CD14-positive monocyte (primary cell): ENCODE measurements around the gene THRA. TPM values are rescaled to one million over a fixed set of nuclear protein-coding genes. Genes with fewer than 3 reads are reported as not detected.

Source experiments
- DNase-seq, 3 donors: peaks; one replicate each; pipeline ENCODE4 v3.0.0-alpha.2; 2011 to 2022
- H2AFZ ChIP-seq: 2 replicates; pipeline ENCODE4 v1.6.0; 2012; ENCODE audit warnings: mild to moderate bottlenecking, low read depth, low read length, inconsistent platforms; ENCODE audit not compliant: insufficient read depth, poor library complexity, severe bottlenecking
- H3K27ac ChIP-seq, 2 donors: 1 replicate in 1 of 2; 2 replicates in 1 of 2; pipeline ENCODE4 v1.5.1; 2012 to 2013; ENCODE audit warnings: low read length in 2 of 2, control low read depth in 1 of 2, inconsistent platforms in 1 of 2, low read depth in 1 of 2, mild to moderate bottlenecking in 1 of 2
- H3K27me3 ChIP-seq, 2 donors: one replicate each; pipeline versions ENCODE4 v1.6.0 to v1.6.1; 2011 to 2013; ENCODE audit warnings: low read length in 2 of 2; ENCODE audit not compliant: control insufficient read depth in 2 of 2, insufficient read depth in 2 of 2
- H3K36me3 ChIP-seq, 2 donors: replicated peaks in 1 of 2; 1 replicate in 1 of 2; 2 replicates in 1 of 2; pipeline versions ENCODE4 v1.5.1 to v1.6.1; 2012 to 2013; ENCODE audit warnings: low read length in 2 of 2, control low read depth in 1 of 2, inconsistent platforms in 1 of 2, mild to moderate bottlenecking in 1 of 2; ENCODE audit not compliant: insufficient read depth in 2 of 2, control insufficient read depth in 1 of 2
- H3K4me1 ChIP-seq, 2 donors: 1 replicate in 1 of 2; 2 replicates in 1 of 2; pipeline versions ENCODE4 v1.5.1 to v1.6.1; 2012 to 2013; ENCODE audit warnings: low read length in 2 of 2, control low read depth in 1 of 2, inconsistent platforms in 1 of 2, mild to moderate bottlenecking in 1 of 2, moderate library complexity in 1 of 2; ENCODE audit not compliant: insufficient read depth in 2 of 2, control insufficient read depth in 1 of 2
- H3K4me2 ChIP-seq: replicated peaks from 2 replicates; pipeline ENCODE3; 2012; ENCODE audit warnings: low read length, moderate library complexity, mild to moderate bottlenecking; ENCODE audit not compliant: poor library complexity, severe bottlenecking; ENCODE audit errors: extremely low read depth
- H3K4me3 ChIP-seq, 3 experiments: fragments of 200-600 bp in 1 of 3; sonication (generic) in 1 of 3; replicated peaks in 1 of 3; 1 replicate in 2 of 3; 2 replicates in 1 of 3; pipeline ENCODE4 v1.5.1; 2011 to 2013; ENCODE audit warnings: low read length in 3 of 3, mild to moderate bottlenecking in 3 of 3, control low read depth in 2 of 3, low read depth in 2 of 3, inconsistent platforms in 1 of 3, moderate library complexity in 1 of 3
- H3K79me2 ChIP-seq: 2 replicates; pipeline ENCODE4 v1.6.0; 2012; ENCODE audit warnings: mild to moderate bottlenecking, control low read depth, inconsistent platforms, low read length, moderate library complexity; ENCODE audit not compliant: insufficient read depth
- H3K9ac ChIP-seq: 2 replicates; pipeline ENCODE4 v1.6.0; 2017; ENCODE audit warnings: low read length, mild to moderate bottlenecking; ENCODE audit not compliant: insufficient read depth, poor library complexity, severe bottlenecking
- H3K9me3 ChIP-seq, 2 donors: replicated peaks in 1 of 2; 1 replicate in 1 of 2; 2 replicates in 1 of 2; pipeline versions ENCODE4 v1.5.1 to v1.6.1; 2012 to 2013; ENCODE audit warnings: low read length in 2 of 2, control low read depth in 1 of 2; ENCODE audit not compliant: control insufficient read depth in 1 of 2, insufficient read depth in 1 of 2
- H4K20me1 ChIP-seq: 2 replicates; pipeline ENCODE4 v1.6.0; 2012; ENCODE audit warnings: mild to moderate bottlenecking, low read length, control low read depth, moderate library complexity; ENCODE audit not compliant: insufficient read depth
- H3K27ac Mint-ChIP-seq, 7 donors: one replicate each; pipeline ENCODE4 v1.8.0; 2020; ENCODE audit warnings: mild to moderate bottlenecking in 7 of 7, mixed read lengths in 7 of 7, moderate library complexity in 6 of 7, inconsistent platforms in 2 of 7
- H3K27me3 Mint-ChIP-seq, 3 donors: one replicate each; pipeline ENCODE4 v1.8.0; 2021 to 2022; ENCODE audit warnings: low read depth in 3 of 3, mild to moderate bottlenecking in 3 of 3, mixed read lengths in 3 of 3, moderate library complexity in 3 of 3, inconsistent platforms in 1 of 3
- H3K36me3 Mint-ChIP-seq, 2 donors: one replicate each; pipeline ENCODE4 v1.8.0; 2020; ENCODE audit warnings: mixed read lengths in 2 of 2, inconsistent platforms in 1 of 2, mild to moderate bottlenecking in 1 of 2
- H3K4me1 Mint-ChIP-seq: one replicate; pipeline ENCODE4 v1.8.0; 2020; ENCODE audit warnings: mild to moderate bottlenecking, mixed read lengths
- H3K4me3 Mint-ChIP-seq, 2 donors: one replicate each; pipeline ENCODE4 v1.8.0; 2020; ENCODE audit warnings: mild to moderate bottlenecking in 2 of 2, mixed read lengths in 2 of 2, moderate library complexity in 1 of 2
- H3K9me3 Mint-ChIP-seq, 7 donors: one replicate each; pipeline ENCODE4 v1.8.0; 2020 to 2022; ENCODE audit warnings: mixed read lengths in 7 of 7, mild to moderate bottlenecking in 6 of 7, moderate library complexity in 6 of 7, inconsistent platforms in 2 of 7
- WGBS: methylation state at CpG from one replicate; pipeline ENCODE4 v1.1.5; 2013; ENCODE audit warnings: missing lambda C conversion rate; ENCODE audit not compliant: insufficient coverage; 5-methylcytosine and 5-hydroxymethylcytosine counted together
- intact Hi-C, 2 donors: fragments of 100-400 bp; cut with micrococcal nuclease; formaldehyde crosslinking; loops; one replicate each; pipeline versions ENCODE4 v1.15.0 to v1.15.1; 2023
- polyA plus RNA-seq, 3 donors: library from polyadenylated mRNA; depleted of rRNA in 1 of 3; unstranded in 2 of 3; stranded (reverse) in 1 of 3; fragments of 300-500 nt in 2 of 3; fragments of >200 nt in 1 of 3; fragmentation: Illumina TruSeq in 2 of 3; gene quantifications; 1 replicate in 2 of 3; 2 replicates in 1 of 3; pipeline ENCODE4 v1.2.3, GENCODE V29; 2012 to 2021
- TF ChIP-seq, protein P1 (sequence below): fragments of 200-600 bp; IDR thresholded peaks from one replicate; pipeline ENCODE4 v1.8.0; 2022; ENCODE audit warnings: antibody characterized with exemption, mild to moderate bottlenecking

Gene THRA
- polyA plus RNA-seq, 3 donors, result 2.5 to 7.5 (median 3.8) TPM

DNA sequence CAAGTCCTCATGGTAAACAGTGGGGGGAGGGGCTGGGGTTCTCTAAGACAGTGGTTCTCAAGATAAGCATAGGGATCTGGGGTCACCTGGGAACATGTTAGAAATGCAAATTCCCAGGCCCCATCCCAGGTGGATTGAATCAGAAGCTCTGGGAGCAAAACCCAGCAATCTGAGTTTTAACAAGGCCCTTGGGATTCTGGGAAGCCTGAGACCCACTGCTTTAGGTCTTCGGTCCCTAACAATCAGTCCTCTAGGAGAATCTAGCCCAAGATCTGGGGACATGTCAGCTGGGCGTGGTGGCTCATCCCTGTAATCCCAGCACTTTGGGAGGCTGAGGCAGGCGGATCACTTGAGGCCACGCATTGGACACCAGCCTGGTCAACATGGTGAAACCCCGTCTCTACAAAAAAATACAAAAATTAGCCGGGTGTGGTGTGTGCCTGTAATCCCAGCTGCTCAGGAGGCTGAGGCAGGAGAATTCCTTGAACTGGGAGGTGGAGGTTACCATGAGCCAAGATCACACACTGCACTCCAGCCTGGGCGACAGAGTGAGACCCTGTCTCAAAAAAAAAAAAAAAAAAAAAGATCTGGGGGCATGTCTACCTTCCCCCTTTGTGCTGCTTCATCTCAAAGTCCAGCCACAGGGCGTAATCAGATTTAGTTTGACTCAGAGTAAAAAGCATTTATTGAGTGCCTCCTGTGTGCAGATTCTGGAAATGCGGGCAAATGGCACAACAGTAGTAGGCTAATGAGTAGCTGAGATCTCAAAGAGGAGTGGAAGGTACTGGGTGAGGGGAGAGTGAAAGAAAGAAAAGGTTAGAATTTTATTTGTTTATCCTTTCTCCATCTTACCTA lies 46.4 kb downstream of the THRA start:
- H3K27ac Mint-ChIP-seq, result peak overlapping the region; percentile 94 to 97 (median 96)
- 100% methylated on average over 4 of the region's 9 CpGs for whole genome bisulfite sequencing

More for the DNA sequence above, 46.4 kb downstream of the THRA start:
- H3K4me3 ChIP-seq, result no peak overlapping the region
- H3K4me2 ChIP-seq, result no peak overlapping the region
- H3K36me3 Mint-ChIP-seq, result no peaks in the 10 kb centered on the region
- DNase-seq, result peak in 1 of 3 donors; percentile 47
- peaks cover 64 to 75% of the 10 kb centered on the region in 2 donors for H3K4me1 ChIP-seq
- H3K27me3 ChIP-seq, result no peaks in the 10 kb centered on the region
- no peak overlapping the region for H3K4me3 Mint-ChIP-seq
- H3K9me3 ChIP-seq, result no peaks in the 10 kb centered on the region
- no peaks in the 10 kb centered on the region for H4K20me1 ChIP-seq
- H3K9me3 Mint-ChIP-seq, result peaks cover 0 to 3% (median 0%) of the 10 kb centered on the region in 7 donors
- peaks cover 0 to 9% (median 0%) of the 10 kb centered on the region in 3 donors for H3K27me3 Mint-ChIP-seq
- peak overlapping the region; percentile 79 to 92 for H3K27ac ChIP-seq
- H3K36me3 ChIP-seq, result no peaks in the 10 kb centered on the region
- intact Hi-C loops, result loop anchor here in 1 of 2 donors (1.0 kb wide), 1 partner anchor 10 kb away; no protein-coding TSS in a partner anchor
- no peaks in the 10 kb centered on the region for H3K79me2 ChIP-seq
- H3K4me1 Mint-ChIP-seq, result peaks cover 91% of the 10 kb centered on the region
- TF ChIP-seq, protein P1, sequence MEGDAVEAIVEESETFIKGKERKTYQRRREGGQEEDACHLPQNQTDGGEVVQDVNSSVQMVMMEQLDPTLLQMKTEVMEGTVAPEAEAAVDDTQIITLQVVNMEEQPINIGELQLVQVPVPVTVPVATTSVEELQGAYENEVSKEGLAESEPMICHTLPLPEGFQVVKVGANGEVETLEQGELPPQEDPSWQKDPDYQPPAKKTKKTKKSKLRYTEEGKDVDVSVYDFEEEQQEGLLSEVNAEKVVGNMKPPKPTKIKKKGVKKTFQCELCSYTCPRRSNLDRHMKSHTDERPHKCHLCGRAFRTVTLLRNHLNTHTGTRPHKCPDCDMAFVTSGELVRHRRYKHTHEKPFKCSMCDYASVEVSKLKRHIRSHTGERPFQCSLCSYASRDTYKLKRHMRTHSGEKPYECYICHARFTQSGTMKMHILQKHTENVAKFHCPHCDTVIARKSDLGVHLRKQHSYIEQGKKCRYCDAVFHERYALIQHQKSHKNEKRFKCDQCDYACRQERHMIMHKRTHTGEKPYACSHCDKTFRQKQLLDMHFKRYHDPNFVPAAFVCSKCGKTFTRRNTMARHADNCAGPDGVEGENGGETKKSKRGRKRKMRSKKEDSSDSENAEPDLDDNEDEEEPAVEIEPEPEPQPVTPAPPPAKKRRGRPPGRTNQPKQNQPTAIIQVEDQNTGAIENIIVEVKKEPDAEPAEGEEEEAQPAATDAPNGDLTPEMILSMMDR, result peak; percentile 39
- no peak overlapping the region for H2AFZ ChIP-seq
- H3K9ac ChIP-seq, result no peak overlapping the region
